HepG2 (cell line): ENCODE measurements around the gene FAM181A.

Experiments used
- CTCF ChIP-seq: sonication (generic); formaldehyde crosslinking; IDR thresholded peaks from 2 replicates; pipeline ENCODE4 v1.5.0; 2020; ENCODE audit warnings: mild to moderate bottlenecking, missing genetic modification reagents, moderate library complexity
- HIC2 ChIP-seq: sonication (generic); formaldehyde crosslinking; IDR thresholded peaks from 2 replicates; pipeline ENCODE4 v1.9.0; 2022; ENCODE audit warnings: low read depth, missing genetic modification reagents
- MAZ ChIP-seq, 2 experiments: sonication (generic) in 1 of 2; formaldehyde crosslinking in 1 of 2; IDR thresholded peaks; 2 replicates each; pipeline versions ENCODE4 v1.5.0 to v1.6.1; 2012 to 2020; ENCODE audit warnings: low read depth in 2 of 2, mild to moderate bottlenecking in 2 of 2, borderline replicate concordance in 1 of 2, improper control_type of control experiment in 1 of 2, low read length in 1 of 2, missing genetic modification reagents in 1 of 2, moderate library complexity in 1 of 2
- MNT ChIP-seq: fragments of 450-650 bp; IDR thresholded peaks from 2 replicates; pipeline ENCODE4 v1.6.1; 2016
- NFIC ChIP-seq: IDR thresholded peaks from 2 replicates; pipeline ENCODE4 v1.6.1; 2012; ENCODE audit warnings: mild to moderate bottlenecking, low read length, inconsistent platforms
- NR1H2 ChIP-seq: sonication (generic); formaldehyde crosslinking; IDR thresholded peaks from 2 replicates; pipeline ENCODE4 v1.8.1; 2022; ENCODE audit warnings: low read depth, missing genetic modification reagents, borderline replicate concordance
- NR2F2 ChIP-seq: IDR thresholded peaks from 2 replicates; pipeline ENCODE4 v1.6.1; 2012; ENCODE audit warnings: low read depth, inconsistent platforms, borderline replicate concordance
- POLR2A ChIP-seq, 2 experiments: IDR thresholded peaks; 2 replicates each; pipeline ENCODE4 v1.6.1; 2011; ENCODE audit warnings: low read depth in 2 of 2, low read length in 2 of 2, mild to moderate bottlenecking in 1 of 2, moderate library complexity in 1 of 2; ENCODE audit not compliant: insufficient read depth in 1 of 2
- POLR2AphosphoS5 ChIP-seq: IDR thresholded peaks from 2 replicates; pipeline ENCODE4 v1.6.1; 2012; ENCODE audit warnings: low read depth, low read length
- RFX5 ChIP-seq: IDR thresholded peaks from 2 replicates; pipeline ENCODE4 v1.6.1; 2011; ENCODE audit warnings: low read depth, low read length, improper control_type of control experiment
- TCF7L2 ChIP-seq: IDR thresholded peaks from 2 replicates; pipeline ENCODE4 v1.6.1; 2011; ENCODE audit warnings: mild to moderate bottlenecking, low read depth, low read length, moderate library complexity
- YY1 ChIP-seq: IDR thresholded peaks from 2 replicates; pipeline ENCODE4 v1.6.1; 2011; ENCODE audit warnings: low read length, low read depth, moderate library complexity, mild to moderate bottlenecking; ENCODE audit not compliant: insufficient read depth, insufficient replicate concordance
- ZNF10 ChIP-seq: sonication (generic); formaldehyde crosslinking; IDR thresholded peaks from 2 replicates; pipeline ENCODE4 v1.4.0; 2020; ENCODE audit warnings: mild to moderate bottlenecking, low read depth, missing genetic modification reagents, borderline replicate concordance

GRCh38 chr14:93964820-93965286 lies 37.7 kb downstream of the FAM181A start:
- TF ChIP-seq NR1H2 (CRISPR knock-in tag) (no peak), RFX5 (no peak), CTCF (no peak), NFIC (no peak), POLR2A (IDR thresholded peaks at IDR 0.05; ENCODE audit: insufficient read depth in 1 of 2, low read depth in 2 of 2, low read length in 2 of 2) (no peak), TCF7L2 (no peak), HIC2 (CRISPR knock-in tag) (no peak), NR2F2 (no peak), YY1 (no peak), MAZ (IDR thresholded peaks at IDR 0.05; ENCODE audit: borderline replicate concordance, low read depth, low read length) (no peak), MAZ (CRISPR knock-in tag; IDR thresholded peaks at IDR 0.05; ENCODE audit: low read depth) (no peak), MNT (no peak), ZNF10 (CRISPR knock-in tag) (no peak), POLR2AphosphoS5 (no peak)
